Subcutaneous adipose tissue (tissue), 4 donors: ENCODE results near the gene CLN5. TPM values are rescaled to one million over a fixed set of nuclear protein-coding genes. Genes with fewer than 3 reads are reported as not detected.

Source experiments
- CTCF ChIP-seq: fragments of 450-650 bp; IDR thresholded peaks from one replicate; pipeline ENCODE4 v1.5.1; 2016; ENCODE audit warnings: low read depth, mild to moderate bottlenecking, control low read depth, antibody characterized with exemption, moderate library complexity
- total RNA-seq, 4 donors: library from RNA; depleted of rRNA; stranded (reverse); fragments of >200 nt; gene quantifications; one replicate each; pipeline ENCODE4 v1.1.0, GENCODE V29; 2016

The CLN5 gene
- total RNA-seq, 4 donors from 2014 or later = 28.8 to 42.1 (median 34.5) TPM

GRCh38 chr13:77053192-77053591, 61.3 kb downstream of the CLN5 start:
- TF ChIP-seq CTCF = no peak

Other genes starting within 250 kb of the CLN5 start
- gene KCTD12, start 105.7 kb upstream of the CLN5 start, total RNA-seq = 100 to 1,000 TPM; 114 to 211 (median 151) TPM
- gene ACOD1, start 43.6 kb upstream of the CLN5 start, total RNA-seq = not detected
- 100 to 1,000 TPM in 3 of 4 donors, 10 to 100 TPM in 1; 86.1 to 150 (median 117) TPM for gene FBXL3, start 35.1 kb downstream of the CLN5 start, total RNA-seq